Activated CD8-positive, alpha-beta memory T cell treated with anti-CD3 and anti-CD28 coated beads, Interleukin-2, amount 50 U/mL, for 1 hour (primary cell): ENCODE measurements around the gene RBM7.
A peak's percentile ranks its signal among the peaks of the same experiment; 100 is the strongest.

Experiments
- DNase-seq: peaks from one replicate; pipeline ENCODE4 v3.0.0-alpha.2; 2020; ENCODE audit errors: extremely low read depth

RBM7 gene

GRCh38 chr11:114396916-114397315 is 3.5 kb upstream of the RBM7 start:
- no peak for DNase-seq

- no peak for DNase-seq
Measured at GRCh38 chr11:114397349-114397982, 3.0 kb upstream of the RBM7 start.

GRCh38 chr11:114398303-114398920 is 2.1 kb upstream of the RBM7 start:
- DNase-seq, result no peak

- no peak for DNase-seq
Measured at GRCh38 chr11:114399490-114400215, 813 bp upstream of the RBM7 start.

GRCh38 chr11:114400915-114401223 is 403 bp downstream of the RBM7 start:
- DNase-seq, result no peak

- DNase-seq, result no peak
Measured at GRCh38 chr11:114401311-114401710, 845 bp downstream of the RBM7 start.

GRCh38 chr11:114412946-114413345 is 12.5 kb downstream of the RBM7 start:
- no peak for DNase-seq

- DNase-seq, result no peak
Measured at GRCh38 chr11:114413958-114414357, 13.5 kb downstream of the RBM7 start.

- DNase-seq, result no peak
Measured at GRCh38 chr11:114416441-114416961, 16.0 kb downstream of the RBM7 start.

- no peak for DNase-seq
Measured at GRCh38 chr11:114426280-114426679, 25.8 kb downstream of the RBM7 start.

- DNase-seq, result no peak
Measured at GRCh38 chr11:114430290-114430689, 29.8 kb downstream of the RBM7 start.

GRCh38 chr11:114432893-114433292 is 32.4 kb downstream of the RBM7 start:
- DNase-seq, result no peak

- DNase-seq, result no peak
Measured at GRCh38 chr11:114433376-114433775, 32.9 kb downstream of the RBM7 start.

- no peak for DNase-seq
Measured at GRCh38 chr11:114438303-114438702, 37.8 kb downstream of the RBM7 start.

- DNase-seq, result peak; percentile 79
Measured at GRCh38 chr11:114439229-114440120, 39.0 kb downstream of the RBM7 start, which contains the start of gene REXO2. TSS of gene REXO2 (plus strand) at chr11:114439467. CDS start at chr11:114439529, 62 bp downstream.

- no peak for DNase-seq
Measured at GRCh38 chr11:114440121-114440860, 39.8 kb downstream of the RBM7 start.

GRCh38 chr11:114440971-114441763 is 40.7 kb downstream of the RBM7 start:
- no peak for DNase-seq

- no peak for DNase-seq
Measured at GRCh38 chr11:114441921-114442320, 41.5 kb downstream of the RBM7 start.

- DNase-seq, result no peak
Measured at GRCh38 chr11:114442536-114442935, 42.1 kb downstream of the RBM7 start.

GRCh38 chr11:114447444-114447843 is 47.0 kb downstream of the RBM7 start:
- DNase-seq, result no peak
